Smooth muscle cell (in vitro differentiated cells): ENCODE data around the gene NINJ1. TPM values are rescaled to one million over a fixed set of nuclear protein-coding genes. Genes with fewer than 3 reads are reported as not detected.

ENCODE experiments used
- DNase-seq: peaks from one replicate; lab custom pipeline; 2025; ENCODE audit not compliant: unreplicated experiment; lab: John Stamatoyannopoulos, UW
- H2AFZ ChIP-seq: fragments of 200-600 bp; sonication (generic); 2 replicates; pipeline ENCODE4 v1.6.0; 2016; ENCODE audit warnings: antibody characterized with exemption, low read depth, mild to moderate bottlenecking
- H3F3A ChIP-seq: fragments of 200-600 bp; sonication (generic); 2 replicates; pipeline ENCODE4 v1.6.0; 2017; ENCODE audit warnings: antibody characterized with exemption, low read depth
- H3K27ac ChIP-seq: fragments of 200-600 bp; sonication (generic); 2 replicates; pipeline ENCODE4 v1.5.1; 2016; ENCODE audit warnings: low read depth, mild to moderate bottlenecking
- H3K27me3 ChIP-seq: fragments of 200-600 bp; sonication (generic); 2 replicates; pipeline ENCODE4 v1.6.1; 2016; ENCODE audit warnings: low read depth, mild to moderate bottlenecking
- H3K36me3 ChIP-seq: fragments of 200-600 bp; sonication (generic); 2 replicates; pipeline ENCODE4 v1.5.1; 2016; ENCODE audit warnings: low read depth
- H3K4me1 ChIP-seq: fragments of 200-600 bp; sonication (generic); 2 replicates; pipeline ENCODE4 v1.5.1; 2016; ENCODE audit warnings: low read depth
- H3K4me2 ChIP-seq: fragments of 200-600 bp; sonication (generic); 2 replicates; pipeline ENCODE4 v1.6.0; 2016; ENCODE audit warnings: mild to moderate bottlenecking
- H3K4me3 ChIP-seq: fragments of 200-600 bp; sonication (generic); 2 replicates; pipeline ENCODE4 v1.5.1; 2016; ENCODE audit warnings: mild to moderate bottlenecking
- H3K79me2 ChIP-seq: fragments of 200-600 bp; sonication (generic); 2 replicates; pipeline ENCODE4 v1.6.0; 2016; ENCODE audit warnings: low read depth, mild to moderate bottlenecking
- H3K9ac ChIP-seq: fragments of 200-600 bp; sonication (generic); 2 replicates; pipeline ENCODE4 v1.6.0; 2016; ENCODE audit warnings: low read depth
- H3K9me3 ChIP-seq: fragments of 200-600 bp; sonication (generic); replicated peaks from 2 replicates; pipeline ENCODE4 v1.5.1; 2016; ENCODE audit warnings: low read depth
- H4K20me1 ChIP-seq: fragments of 200-600 bp; sonication (generic); 2 replicates; pipeline ENCODE4 v1.6.0; 2016; ENCODE audit warnings: low read depth
- WGBS: methylation state at CpG from one replicate; pipeline ENCODE4 v1.1.7; 2016; ENCODE audit warnings: low lambda C conversion rate; 5-methylcytosine and 5-hydroxymethylcytosine counted together
- polyA plus RNA-seq: library from polyadenylated mRNA; unstranded; fragments of >200 nt; fragmentation: Nextera tagmentation; extraction: Ambion mirVana; gene quantifications from 2 replicates; pipeline ENCODE4 v1.2.1, GENCODE V29; 2016
- total RNA-seq: library from RNA; depleted of rRNA; stranded (reverse); fragments of >200 nt; gene quantifications from 2 replicates; pipeline ENCODE4 v1.2.3, GENCODE V29; 2014
- TF ChIP-seq, protein P1 (sequence below): fragments of 200-600 bp; sonication (generic); IDR thresholded peaks from 2 replicates; pipeline ENCODE4 v1.5.1; 2017; ENCODE audit warnings: borderline replicate concordance, mild to moderate bottlenecking, antibody characterized with exemption; ENCODE audit not compliant: insufficient read depth, poor library complexity, severe bottlenecking

Gene NINJ1
- total and polyA plus RNA-seq, 2 experiments from 2014 or later = 34.3 to 53.7 TPM

DNA sequence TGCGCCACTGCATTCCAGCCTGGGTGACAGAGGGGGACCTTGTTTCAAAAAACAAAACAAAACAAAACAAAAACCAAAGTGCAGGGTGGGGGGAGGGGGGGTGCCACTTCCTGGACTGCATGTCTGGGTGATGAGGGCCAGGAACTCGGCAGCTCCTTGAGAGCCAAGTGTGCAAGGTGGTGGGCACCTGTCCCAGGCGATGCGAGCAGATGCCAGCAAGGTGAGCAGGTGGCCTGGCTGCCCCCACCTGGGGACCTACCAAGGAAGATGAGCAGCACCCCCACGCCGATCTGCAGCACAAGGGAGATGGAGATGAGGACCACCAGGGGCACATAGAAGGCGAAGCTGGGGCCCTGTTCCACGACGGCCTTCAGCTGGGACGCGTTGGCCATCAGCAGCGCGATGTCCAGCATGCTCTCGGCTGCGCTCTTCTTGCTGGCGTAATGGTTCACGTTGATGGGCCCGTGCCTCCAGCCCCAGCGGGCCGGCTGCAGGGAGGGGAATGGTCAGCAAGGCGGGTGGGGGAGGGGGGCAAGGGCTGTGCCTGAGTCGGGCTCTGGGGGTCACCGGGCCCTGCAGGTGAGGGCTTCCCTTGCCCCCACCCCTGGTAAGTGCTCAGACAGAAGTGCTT is 7.8 kb downstream of the NINJ1 start:
- H3K9me3 ChIP-seq = no peaks in the 10 kb centered on the region
- H3K27ac ChIP-seq = peak overlapping the region; percentile 57
- no peak overlapping the region for H3K9ac ChIP-seq
- no peak for DNase-seq
- H2AFZ ChIP-seq = no peak overlapping the region
- H3K79me2 ChIP-seq = peaks cover 4% of the 10 kb centered on the region
- H3K4me1 ChIP-seq = peaks cover 12% of the 10 kb centered on the region
- H4K20me1 ChIP-seq = peaks cover 4% of the 10 kb centered on the region
- TF ChIP-seq, protein P1, sequence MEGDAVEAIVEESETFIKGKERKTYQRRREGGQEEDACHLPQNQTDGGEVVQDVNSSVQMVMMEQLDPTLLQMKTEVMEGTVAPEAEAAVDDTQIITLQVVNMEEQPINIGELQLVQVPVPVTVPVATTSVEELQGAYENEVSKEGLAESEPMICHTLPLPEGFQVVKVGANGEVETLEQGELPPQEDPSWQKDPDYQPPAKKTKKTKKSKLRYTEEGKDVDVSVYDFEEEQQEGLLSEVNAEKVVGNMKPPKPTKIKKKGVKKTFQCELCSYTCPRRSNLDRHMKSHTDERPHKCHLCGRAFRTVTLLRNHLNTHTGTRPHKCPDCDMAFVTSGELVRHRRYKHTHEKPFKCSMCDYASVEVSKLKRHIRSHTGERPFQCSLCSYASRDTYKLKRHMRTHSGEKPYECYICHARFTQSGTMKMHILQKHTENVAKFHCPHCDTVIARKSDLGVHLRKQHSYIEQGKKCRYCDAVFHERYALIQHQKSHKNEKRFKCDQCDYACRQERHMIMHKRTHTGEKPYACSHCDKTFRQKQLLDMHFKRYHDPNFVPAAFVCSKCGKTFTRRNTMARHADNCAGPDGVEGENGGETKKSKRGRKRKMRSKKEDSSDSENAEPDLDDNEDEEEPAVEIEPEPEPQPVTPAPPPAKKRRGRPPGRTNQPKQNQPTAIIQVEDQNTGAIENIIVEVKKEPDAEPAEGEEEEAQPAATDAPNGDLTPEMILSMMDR = no peak
- 88% methylated on average over 23 of the region's 23 CpGs for WGBS
- no peaks in the 10 kb centered on the region for H3K36me3 ChIP-seq
- peak overlapping the region; percentile 66 for H3K4me2 ChIP-seq
- no peaks in the 10 kb centered on the region for H3K27me3 ChIP-seq
- H3F3A ChIP-seq = peaks cover 4% of the 10 kb centered on the region
- H3K4me3 ChIP-seq = no peak overlapping the region

DNA sequence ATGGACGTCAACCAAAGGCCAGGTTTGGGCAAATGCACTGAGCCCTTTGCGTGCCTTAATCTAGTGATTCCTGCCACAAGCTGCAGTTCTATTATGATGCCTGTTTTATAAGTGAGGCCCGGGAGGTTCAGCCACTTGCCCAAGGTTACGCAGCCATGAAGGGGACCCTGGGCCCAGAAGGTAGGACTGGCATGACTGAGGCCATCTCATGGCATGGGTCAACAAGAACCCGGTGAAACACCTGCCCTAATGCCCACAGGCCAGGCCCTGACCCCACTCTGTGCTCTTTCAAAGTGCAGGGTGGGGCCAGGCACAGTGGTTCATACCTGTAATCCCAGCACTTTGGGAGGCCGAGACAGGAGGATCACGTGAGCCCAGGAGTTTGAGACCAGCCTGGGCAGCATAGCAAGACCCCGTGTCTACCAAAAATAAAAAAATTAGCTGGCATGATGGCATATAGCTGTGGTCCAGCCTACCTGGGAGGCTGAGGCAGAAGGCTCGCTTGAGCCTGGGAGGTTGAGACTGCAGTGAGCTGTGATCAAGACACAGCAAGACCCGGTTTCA is 8.6 kb downstream of the NINJ1 start:
- Histone ChIP-seq H3K79me2 (no peaks in the 10 kb centered on the region), H3K27me3 (no peaks in the 10 kb centered on the region), H2AFZ (no peak overlapping the region), H3K36me3 (no peaks in the 10 kb centered on the region), H3F3A (peaks cover 4% of the 10 kb centered on the region), H3K9ac (no peak overlapping the region), H3K27ac (no peak overlapping the region), H4K20me1 (peaks cover 4% of the 10 kb centered on the region), H3K4me2 (no peak overlapping the region), H3K9me3 (no peaks in the 10 kb centered on the region), H3K4me1 (peaks cover 12% of the 10 kb centered on the region), H3K4me3 (no peak overlapping the region)
- no peak for DNase-seq
- WGBS = 94% methylated on average over 10 of the region's 10 CpGs
- TF ChIP-seq, protein P1 = no peak

DNA sequence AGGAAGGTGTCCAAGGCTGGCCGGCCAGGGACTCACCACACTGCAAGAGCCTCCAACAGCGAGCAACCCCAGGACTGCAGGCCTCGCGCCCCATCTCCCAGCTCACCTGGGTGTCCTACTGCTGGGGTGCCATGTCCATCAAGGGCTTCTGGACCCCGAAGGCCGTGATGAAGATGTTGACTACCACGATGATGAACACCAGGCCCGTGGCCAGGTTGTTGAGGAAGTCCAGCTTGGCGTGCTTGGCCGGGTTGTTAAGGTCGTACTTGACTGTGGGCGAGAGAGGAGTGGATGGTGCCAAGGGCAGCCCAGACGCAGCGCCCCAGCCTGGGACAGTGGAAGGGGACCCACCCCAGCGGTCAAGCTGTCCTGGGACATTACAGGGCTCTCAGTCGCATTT is 9.3 kb downstream of the NINJ1 start:
- Histone ChIP-seq H3K9me3 (no peaks in the 10 kb centered on the region), H3K4me1 (peaks cover 12% of the 10 kb centered on the region), H4K20me1 (peaks cover 3% of the 10 kb centered on the region), H3K27me3 (no peaks in the 10 kb centered on the region), H3F3A (peaks cover 4% of the 10 kb centered on the region), H3K79me2 (no peaks in the 10 kb centered on the region), H2AFZ (no peak overlapping the region), H3K4me3 (no peak overlapping the region), H3K4me2 (no peak overlapping the region), H3K27ac (no peak overlapping the region), H3K36me3 (no peaks in the 10 kb centered on the region), H3K9ac (no peak overlapping the region)
- 97% methylated on average over 16 of the region's 16 CpGs for WGBS
- TF ChIP-seq, protein P1 = no peak
- DNase-seq = no peak
